Spleen (tissue), 7 donors: ENCODE data around the gene TBC1D22A.

Experiments used
- CTCF ChIP-seq, 11 experiments: fragments of 200-600 bp in 7 of 11; fragments of 450-650 bp in 4 of 11; sonication (generic) in 4 of 11; IDR thresholded peaks in 8 of 11; conservative IDR thresholded peaks in 3 of 11; 1 replicate in 7 of 11; 2 replicates in 4 of 11; pipeline versions ENCODE4 v1.4.0 to v1.8.0; 2016 to 2021; ENCODE audit warnings: antibody characterized with exemption in 11 of 11, inconsistent platforms in 4 of 11, mild to moderate bottlenecking in 1 of 11
- POLR2AphosphoS5 ChIP-seq, 3 donors: sonication (generic); formaldehyde crosslinking; IDR thresholded peaks; one replicate each; pipeline ENCODE4 v1.5.1; 2017; ENCODE audit warnings: antibody characterized with exemption in 3 of 3
- donor health status: DM: no; HTN: no; CAD: no; lungs with moderate emphysema.
- donor health status: DM: no; HTN: no; CAD: no.
- donor health status: DM: no; HTN: no; CAD: no.

GRCh38 chr22:46721501-46722085 lies 40.9 kb upstream of the TBC1D22A start:
- TF ChIP-seq CTCF (IDR thresholded peaks at IDR 0.05 in 8 of 11, conservative IDR thresholded peaks at IDR 0.05 in 3 of 11) (no peak), POLR2AphosphoS5 (IDR thresholded peaks at IDR 0.05) (peak in 1 of 3 donors; percentile 17)
